VCaP (cell line): ENCODE measurements around the gene ZNF487.

Source experiments
- H3K27ac ChIP-seq: fragments of 450-650 bp; 2 replicates; pipeline ENCODE4 v1.5.1; 2017
- CTCF ChIP-seq: fragments of 450-650 bp; conservative IDR thresholded peaks from 2 replicates; pipeline ENCODE4 v1.5.1; 2017; ENCODE audit warnings: mild to moderate bottlenecking, moderate library complexity

Gene ZNF487

GRCh38 chr10:43407576-43408330 lies 29.2 kb upstream of the ZNF487 start:
- H3K27ac ChIP-seq: peak overlapping the region; percentile 98
- peak; percentile 55 for TF ChIP-seq CTCF

DNA sequence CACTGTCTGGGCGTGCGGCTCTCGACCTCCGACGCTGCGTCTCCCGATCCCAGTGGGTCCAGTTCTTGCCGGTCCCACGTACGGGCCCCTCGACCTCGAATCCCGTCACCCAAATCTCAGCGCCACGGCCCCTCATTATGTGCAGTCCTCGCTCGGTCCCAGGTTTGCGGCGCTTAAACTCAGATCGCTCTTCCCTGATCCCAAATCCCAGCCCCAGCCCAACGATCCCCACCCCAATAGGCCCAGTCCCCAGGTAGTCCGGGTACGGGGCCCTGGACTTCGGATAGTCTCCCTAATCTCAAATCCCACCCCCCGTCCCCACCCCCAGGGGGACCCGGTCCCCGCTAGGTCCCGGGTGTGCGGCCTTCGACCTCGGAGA lies 28.6 kb upstream of the ZNF487 start:
- 0 out of 2 replicates have a peak, but pooled peaks have one; percentile 4 for TF ChIP-seq CTCF

GRCh38 chr10:43408710-43409384 lies 28.1 kb upstream of the ZNF487 start, which contains the start of gene HNRNPF:
TSS of gene HNRNPF (minus strand) at chr10:43409186. CDS start at chr10:43387884, 21,302 bp downstream.
- no peak for TF ChIP-seq CTCF
- H3K27ac ChIP-seq: peak within 1 kb of the TSS; percentile 98

More for the DNA sequence above, 28.6 kb upstream of the ZNF487 start:
- H3K27ac ChIP-seq: peak overlapping the region; percentile 98

GRCh38 chr10:43409385-43410109 lies 27.4 kb upstream of the ZNF487 start:
- peak overlapping the region; percentile 98 for H3K27ac ChIP-seq
- no peak for TF ChIP-seq CTCF

- H3K27ac ChIP-seq: peak overlapping the region; percentile 98
- no peak for TF ChIP-seq CTCF
These were observed 26.6 kb upstream of the ZNF487 start for GRCh38 chr10:43410345-43410744.

DNA sequence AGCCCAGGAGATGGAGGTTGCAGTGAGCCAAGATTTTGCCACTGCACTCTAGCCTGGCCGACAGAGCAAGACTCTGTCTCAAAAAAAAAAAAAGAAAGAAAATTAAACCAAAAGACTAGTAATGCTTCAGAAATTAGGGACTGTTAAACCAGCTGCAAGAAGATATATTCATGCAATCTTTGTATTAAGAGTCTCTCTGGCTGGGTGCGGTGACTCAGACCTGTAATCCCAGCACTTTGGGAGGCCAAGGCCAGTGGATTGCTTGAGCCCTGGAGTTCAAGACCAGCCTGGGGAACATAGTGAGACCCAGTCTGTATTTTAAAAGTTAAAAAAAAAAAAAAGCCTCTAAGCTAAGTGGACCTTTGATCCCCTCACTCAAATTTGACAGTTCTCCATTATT lies 25.4 kb upstream of the ZNF487 start:
- no peak overlapping the region for H3K27ac ChIP-seq

More for the DNA sequence above, 25.4 kb upstream of the ZNF487 start:
- TF ChIP-seq CTCF: no peak
